IPS-NIHi11 (cell line): ENCODE results near the gene ZSWIM8.
A peak's percentile ranks its signal among the peaks of the same experiment; 100 is the strongest.
"Not testable (repeated sequence)": the region's sequence is repeated elsewhere in the genome, so short reads cannot be mapped to it uniquely, and the experiment has no call there.

Source experiments
- DNase-seq: peaks from one replicate; pipeline ENCODE4 v3.0.0; 2012; ENCODE audit warnings: mixed read lengths, low spot score

ZSWIM8 gene

GRCh38 chr10:73814276-73814895 is 29.0 kb downstream of the ZSWIM8 start:
- no peak for DNase-seq

- DNase-seq, result peak; percentile 79
Observed at GRCh38 chr10:73814896-73815718, 29.7 kb downstream of the ZSWIM8 start.

GRCh38 chr10:73815719-73816030 is 30.3 kb downstream of the ZSWIM8 start:
- no peak for DNase-seq

DNA sequence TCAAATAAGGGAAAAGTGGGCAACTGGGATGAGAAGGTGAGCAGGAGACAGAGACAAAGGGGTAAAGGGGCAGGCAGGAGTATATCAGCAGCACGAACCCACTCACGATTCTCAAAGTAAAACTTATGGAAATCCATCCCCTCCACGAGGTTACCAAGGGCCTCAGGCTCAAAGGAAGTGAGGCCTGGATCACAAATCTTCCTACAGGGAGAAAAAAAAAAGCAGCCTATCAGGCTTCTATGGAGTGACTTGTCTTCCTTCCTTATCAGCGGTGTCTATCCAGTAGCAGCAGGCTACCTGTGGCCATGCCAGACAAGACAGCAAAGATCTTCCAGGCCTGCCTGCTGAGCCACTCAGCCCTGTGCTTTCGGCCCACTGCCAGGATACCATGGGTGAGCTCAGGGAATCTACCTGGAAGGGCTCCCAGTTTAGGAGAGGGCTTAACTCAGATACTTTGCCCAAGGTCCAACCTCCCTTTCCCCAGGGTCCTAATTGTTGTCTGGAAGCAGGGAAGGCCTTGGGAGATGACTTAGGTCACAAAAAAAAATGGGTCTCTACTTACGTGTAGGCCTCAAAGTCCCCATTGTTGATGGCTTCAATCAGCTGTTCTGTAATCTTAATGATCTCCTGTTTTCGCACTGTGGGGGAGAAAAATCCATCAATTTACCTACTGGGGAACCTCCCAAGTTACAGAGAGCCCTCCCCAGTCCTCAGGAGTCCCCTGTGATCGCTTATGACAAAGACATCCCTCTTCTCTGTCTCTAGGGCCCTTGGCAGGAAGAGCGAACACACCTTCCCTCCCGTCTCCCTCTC is 31.7 kb downstream of the ZSWIM8 start:
- no peak for DNase-seq

DNA sequence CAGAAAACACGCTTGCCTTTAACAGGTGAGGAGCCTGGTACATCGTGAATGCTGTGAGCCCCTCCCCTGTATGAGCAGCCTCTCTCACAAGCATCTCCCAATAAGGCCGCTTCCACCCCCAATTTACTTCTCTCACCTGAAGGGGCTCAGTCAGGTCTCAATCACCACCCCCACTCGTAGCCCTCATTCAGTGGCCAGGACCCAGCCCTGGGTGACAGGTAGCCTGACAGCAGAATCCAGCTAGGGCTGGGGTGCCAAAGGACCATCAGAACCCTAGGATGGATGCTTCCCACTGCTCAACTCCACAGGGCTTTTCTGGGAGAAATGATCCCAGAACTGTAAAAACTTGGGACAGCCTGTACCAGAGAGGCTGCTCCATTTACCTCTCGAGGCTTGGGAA is 32.4 kb downstream of the ZSWIM8 start:
- DNase-seq, result no peak

GRCh38 chr10:73818402-73818801 is 33.0 kb downstream of the ZSWIM8 start:
- DNase-seq, result peak; percentile 39

- no peak for DNase-seq
Observed at GRCh38 chr10:73819081-73819480, 33.7 kb downstream of the ZSWIM8 start.

DNA sequence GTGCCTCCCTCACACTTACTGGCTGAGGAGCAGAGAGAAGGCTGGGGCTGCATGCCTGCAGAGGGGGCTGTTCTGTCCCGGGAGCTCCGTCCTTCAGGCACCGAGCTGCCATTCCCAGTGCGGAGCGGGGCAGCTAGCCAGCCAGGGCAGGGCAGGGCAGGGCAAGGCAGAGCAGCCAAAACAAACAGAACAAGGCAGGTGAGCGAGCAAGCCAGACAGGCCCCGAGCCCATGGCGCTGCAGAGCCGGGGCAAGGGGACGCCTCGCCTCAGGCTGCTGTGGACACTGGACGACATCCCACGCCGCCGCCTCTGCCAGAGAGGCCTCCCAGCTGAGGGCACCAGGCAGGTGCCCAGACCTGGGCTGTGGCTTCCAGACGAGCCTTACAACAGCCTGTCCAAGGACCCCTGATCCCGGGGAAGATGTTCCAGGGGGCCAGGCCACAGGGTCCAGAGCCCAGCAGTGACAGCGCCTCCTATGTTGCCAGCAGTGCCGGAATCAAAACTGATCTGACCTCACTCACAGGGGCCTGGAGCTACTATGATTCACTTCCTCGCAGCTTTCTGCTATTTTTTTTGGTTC is 34.2 kb downstream of the ZSWIM8 start:
- peak; percentile 70 for DNase-seq

DNA sequence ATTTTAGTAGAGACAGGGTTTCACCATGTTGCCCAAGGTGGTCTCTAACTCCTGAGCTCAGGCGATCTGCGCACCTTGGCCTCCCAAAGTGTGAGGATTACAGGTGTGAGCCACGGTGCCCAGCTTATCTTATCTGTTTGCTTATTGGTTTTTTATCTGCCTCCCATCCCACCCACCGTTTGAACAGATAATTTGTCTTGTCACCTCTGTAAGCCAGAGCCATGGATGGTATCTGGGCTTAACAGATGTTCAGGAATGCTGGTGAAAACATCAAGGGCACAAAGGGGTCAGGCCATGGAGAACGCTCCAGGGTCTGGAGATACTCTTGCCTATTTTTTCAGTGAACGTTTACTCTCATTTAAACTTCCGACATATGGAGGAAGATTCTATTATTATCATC is 38.0 kb downstream of the ZSWIM8 start:
- DNase-seq, result no peak

DNA sequence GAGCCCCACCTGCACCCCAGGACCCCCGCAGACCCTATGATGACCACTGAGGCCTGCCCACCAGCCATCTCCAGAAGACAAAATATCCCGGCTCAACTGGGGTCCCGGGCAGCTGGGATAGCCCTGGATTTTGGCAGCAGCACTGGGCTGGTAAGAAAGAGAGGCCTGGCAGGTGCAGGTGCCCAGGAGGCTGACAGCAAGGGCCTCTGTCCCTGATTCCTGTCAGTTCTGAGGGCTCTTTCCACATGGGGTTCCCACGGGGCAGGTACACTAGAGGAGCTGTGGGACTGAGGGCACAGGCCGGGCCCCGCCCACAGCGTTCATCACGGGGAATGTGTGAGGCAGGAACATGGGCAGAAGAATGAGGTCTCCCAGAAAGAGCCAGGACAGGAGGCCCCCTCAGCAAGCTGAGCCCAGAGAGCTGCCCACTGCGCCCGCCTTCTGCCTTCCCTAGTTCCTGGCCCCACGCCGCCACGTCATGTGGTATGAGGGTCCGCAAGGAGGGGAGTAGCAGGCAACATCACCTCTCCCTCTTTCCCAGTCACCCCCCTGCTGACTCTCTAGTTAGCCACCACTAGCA is 38.8 kb downstream of the ZSWIM8 start:
- no peak for DNase-seq

DNA sequence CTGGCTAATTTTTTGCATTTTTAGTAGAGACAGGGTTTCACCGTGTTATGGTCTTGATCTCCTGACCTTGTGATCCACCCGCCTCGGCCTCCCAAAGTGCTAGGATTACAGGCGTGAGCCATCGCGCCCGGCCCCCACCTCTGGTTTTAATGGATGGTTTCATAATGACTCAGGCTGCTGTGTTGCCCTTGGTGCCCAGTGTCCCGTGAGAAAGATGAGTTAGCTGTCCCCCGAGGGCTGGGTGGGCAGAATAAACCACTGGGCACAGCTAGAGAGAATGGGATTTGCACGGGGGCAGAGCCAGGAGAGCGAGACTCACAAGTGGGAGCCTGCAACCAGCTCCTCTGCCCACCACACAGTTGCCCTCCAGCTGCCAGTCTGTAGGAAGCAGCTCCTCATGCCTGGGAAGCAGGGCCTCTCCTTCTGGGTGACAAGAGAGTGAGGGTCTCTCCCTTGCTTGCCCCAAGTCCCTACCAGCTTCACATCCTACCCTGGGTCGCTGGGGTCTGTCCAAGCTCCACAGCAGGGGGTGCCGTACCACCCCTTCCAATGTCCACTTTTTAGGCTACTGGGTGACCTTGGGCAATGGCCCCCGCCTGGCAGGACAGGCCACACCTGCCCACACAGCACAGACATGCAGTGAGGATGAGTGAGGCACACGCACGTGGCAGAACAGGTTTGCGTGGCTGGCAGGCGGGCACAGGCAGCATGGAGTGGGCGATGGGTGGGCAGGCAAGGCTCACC is 42.1 kb downstream of the ZSWIM8 start:
- no peak for DNase-seq

DNA sequence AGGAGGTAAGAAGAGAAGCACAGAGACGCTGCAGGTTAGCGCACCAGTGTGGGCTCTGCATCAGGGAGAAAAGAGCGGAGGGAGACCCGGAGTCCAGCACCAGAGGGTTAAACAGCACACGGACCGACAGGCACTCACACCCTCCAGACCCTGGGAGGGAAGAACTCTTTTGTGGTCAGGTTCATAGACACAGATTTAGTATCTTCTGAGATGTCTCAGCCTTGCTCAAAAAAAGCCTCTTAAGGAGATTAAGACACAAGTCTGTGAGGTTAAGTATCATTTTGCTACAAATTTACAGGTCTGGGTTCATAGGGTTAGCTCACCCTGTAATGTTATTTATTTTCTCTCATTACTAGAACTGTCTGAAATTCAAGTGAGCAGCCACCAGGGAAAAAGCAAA is 42.8 kb downstream of the ZSWIM8 start:
- no peak for DNase-seq

DNA sequence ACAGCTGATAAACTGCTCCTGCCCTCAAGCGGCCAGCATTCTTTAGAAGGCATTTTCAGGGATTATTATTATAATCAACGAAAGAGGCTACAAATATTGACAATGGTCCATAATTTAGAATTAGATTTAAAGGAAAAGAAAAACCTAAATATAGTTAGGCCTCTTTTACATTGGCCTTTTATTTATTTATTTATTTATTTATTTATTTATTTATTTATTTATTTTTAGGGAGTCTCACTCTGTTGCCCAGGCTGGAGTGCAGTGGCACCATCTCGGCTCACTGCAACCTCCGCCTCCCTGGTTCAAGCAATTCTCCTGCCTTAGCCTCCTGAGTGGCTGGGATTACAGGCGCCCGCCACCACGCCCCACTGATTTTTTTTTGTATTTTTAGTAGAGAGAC is 43.7 kb downstream of the ZSWIM8 start:
- not testable (repeated sequence) for DNase-seq

DNA sequence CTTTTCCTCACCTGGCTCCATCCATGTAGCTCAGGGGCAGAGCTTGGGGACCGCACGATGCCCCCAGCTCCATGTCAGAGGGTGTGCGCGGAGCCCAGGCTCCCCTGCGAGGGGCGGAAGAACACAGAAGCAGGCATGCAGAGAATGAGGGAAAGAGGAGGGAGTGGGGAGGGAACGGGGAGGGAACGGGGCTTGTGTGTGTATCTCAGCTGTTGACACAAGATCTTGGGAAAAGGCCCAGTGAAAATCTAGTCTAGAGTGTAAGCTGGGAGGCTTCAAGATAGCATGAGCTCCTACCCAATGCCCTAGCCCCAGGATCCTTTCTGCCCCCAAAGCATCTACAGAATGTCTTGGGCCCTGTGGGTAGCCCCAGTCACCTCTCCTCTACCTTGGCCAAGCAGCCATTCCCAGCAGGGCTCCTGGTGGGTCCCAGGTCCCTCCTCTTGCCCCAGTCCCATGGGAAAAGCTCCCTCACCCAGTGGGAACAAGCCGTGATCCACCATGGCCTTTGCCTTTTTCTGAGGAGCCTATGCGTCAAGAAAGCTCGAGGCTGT is 51.1 kb downstream of the ZSWIM8 start:
- DNase-seq, result no peak

DNA sequence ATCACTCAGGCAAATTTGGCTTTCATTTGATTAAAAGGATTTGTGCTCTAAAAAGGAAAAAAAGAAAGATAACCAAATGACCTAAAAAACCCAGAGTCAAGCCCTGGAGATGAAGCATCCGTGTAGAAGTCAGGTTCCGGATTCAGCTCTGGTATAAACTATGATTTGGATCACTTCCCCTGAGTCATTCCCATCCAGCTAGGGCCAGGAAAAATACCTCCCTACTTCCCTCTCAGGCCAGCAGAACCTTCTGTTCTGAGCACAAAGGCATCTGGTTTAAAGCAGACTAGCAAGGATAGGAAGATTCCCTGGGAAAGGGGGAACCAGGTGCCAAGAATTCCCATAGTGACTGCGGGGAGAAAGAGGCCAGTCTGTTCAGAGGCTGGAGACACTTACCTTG is 51.7 kb downstream of the ZSWIM8 start:
- DNase-seq, result no peak

GRCh38 chr10:73838008-73838567 is 52.7 kb downstream of the ZSWIM8 start:
- DNase-seq, result no peak

GRCh38 chr10:73838827-73839226 is 53.4 kb downstream of the ZSWIM8 start:
- no peak for DNase-seq

DNA sequence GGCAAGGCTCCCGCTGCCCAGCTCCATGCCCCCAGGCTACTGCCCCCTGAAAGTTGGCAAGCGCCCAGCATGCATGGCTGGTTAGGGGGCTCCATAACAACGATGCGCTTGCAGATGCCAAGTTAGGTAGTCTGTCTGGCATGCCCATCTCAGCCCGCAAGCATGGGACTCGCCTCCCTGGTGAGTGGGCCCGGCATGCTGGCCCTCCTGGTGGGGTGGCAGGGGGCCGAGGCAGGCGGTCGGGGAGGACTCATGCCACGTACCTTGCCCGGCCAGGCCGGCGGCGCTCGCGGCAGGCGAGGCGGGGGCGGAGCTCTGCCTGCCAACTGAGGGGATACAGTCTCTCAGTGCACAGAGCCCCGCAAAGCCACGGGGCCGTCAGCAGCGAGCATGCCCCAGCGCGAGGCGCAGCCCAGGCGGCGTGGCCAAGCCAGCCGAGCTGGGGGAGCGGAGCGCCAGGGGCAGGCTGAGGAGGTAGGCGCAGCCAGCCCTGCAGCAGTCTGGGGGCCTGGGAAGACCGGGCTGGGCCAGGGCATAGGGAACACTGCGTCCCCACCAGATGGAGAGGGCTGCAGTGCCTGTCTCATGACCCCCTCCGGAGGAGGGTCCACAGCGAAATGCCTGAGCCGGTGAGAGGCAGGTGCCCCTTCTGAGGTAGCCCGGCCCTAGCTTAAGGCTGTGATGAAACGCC is 54.0 kb downstream of the ZSWIM8 start:
- no peak for DNase-seq

DNA sequence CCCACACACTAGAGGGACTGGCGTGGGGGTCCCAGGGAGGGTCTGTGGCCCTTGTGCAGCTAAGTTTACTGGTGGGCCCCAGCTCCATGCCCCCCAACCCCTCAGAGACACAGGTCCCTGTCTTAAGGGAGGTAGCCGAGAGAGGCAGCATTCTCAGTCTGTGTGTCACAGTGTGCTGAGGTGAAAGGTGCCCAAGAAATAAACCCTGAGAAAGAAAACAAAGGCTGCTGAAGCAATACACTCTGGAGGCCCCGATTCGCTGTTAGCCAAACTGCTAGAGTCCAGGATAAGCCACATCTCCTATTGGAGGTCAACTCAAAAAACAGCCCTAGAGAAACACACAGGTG is 54.6 kb downstream of the ZSWIM8 start:
- no peak for DNase-seq

DNA sequence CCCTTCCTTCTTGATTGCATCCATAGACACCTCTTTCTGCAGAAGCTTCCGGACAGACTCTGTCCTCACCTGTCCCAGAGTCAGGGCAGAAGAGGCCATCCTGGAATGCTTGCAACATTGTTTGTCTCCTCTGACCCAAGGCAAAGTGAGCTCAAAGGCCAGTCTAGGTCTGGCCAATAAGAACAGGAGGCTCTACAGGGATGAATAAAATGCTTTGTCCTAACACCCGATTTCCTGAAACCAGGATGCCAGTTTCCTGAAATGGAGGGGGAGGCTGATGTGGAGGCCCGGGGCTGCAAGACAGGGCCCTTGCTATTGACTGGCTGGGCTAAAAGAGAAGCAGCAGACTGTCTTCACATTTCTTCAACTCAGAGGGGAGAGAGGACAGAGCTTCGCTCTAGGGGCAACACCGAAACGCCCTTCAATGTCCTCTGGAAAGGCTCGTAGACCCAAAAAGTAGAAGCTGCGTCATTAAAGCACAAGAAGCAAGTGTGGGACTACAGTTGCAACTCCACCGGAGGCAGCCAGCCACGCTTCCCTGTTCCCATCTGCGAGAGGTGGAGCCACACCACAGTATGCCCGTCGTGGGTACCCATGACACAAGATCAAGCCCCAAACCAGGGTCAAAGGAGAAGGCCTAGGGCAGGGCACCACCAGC is 55.1 kb downstream of the ZSWIM8 start:
- DNase-seq, result no peak
